D721Med (cell line): ENCODE measurements around the gene ALPP.
"Not testable (repeated sequence)": the region's sequence is repeated elsewhere in the genome, so short reads cannot be mapped to it uniquely, and the experiment has no call there.

Experiments
- DNase-seq: peaks from one replicate; pipeline ENCODE4 v3.0.0; 2011; ENCODE audit warnings: low spot score; ENCODE audit not compliant: insufficient read length
- FAIRE-seq: peaks from 2 replicates; lab custom pipeline; 2011; peaks lifted over from hg19 to GRCh38; lab: Jason Lieb, UNC
- TF ChIP-seq, protein P1 (sequence below): IDR thresholded peaks from 2 replicates; pipeline ENCODE4 v1.5.1; 2012; ENCODE audit warnings: mild to moderate bottlenecking, control low read depth; ENCODE audit not compliant: insufficient read depth; ENCODE audit errors: missing control alignments

The ALPP gene

GRCh38 chr2:232377319-232377718 is 1.2 kb upstream of the ALPP start:
- FAIRE-seq (no peak), DNase-seq (no peak)
- TF ChIP-seq, protein P1, sequence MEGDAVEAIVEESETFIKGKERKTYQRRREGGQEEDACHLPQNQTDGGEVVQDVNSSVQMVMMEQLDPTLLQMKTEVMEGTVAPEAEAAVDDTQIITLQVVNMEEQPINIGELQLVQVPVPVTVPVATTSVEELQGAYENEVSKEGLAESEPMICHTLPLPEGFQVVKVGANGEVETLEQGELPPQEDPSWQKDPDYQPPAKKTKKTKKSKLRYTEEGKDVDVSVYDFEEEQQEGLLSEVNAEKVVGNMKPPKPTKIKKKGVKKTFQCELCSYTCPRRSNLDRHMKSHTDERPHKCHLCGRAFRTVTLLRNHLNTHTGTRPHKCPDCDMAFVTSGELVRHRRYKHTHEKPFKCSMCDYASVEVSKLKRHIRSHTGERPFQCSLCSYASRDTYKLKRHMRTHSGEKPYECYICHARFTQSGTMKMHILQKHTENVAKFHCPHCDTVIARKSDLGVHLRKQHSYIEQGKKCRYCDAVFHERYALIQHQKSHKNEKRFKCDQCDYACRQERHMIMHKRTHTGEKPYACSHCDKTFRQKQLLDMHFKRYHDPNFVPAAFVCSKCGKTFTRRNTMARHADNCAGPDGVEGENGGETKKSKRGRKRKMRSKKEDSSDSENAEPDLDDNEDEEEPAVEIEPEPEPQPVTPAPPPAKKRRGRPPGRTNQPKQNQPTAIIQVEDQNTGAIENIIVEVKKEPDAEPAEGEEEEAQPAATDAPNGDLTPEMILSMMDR = no peak

DNA sequence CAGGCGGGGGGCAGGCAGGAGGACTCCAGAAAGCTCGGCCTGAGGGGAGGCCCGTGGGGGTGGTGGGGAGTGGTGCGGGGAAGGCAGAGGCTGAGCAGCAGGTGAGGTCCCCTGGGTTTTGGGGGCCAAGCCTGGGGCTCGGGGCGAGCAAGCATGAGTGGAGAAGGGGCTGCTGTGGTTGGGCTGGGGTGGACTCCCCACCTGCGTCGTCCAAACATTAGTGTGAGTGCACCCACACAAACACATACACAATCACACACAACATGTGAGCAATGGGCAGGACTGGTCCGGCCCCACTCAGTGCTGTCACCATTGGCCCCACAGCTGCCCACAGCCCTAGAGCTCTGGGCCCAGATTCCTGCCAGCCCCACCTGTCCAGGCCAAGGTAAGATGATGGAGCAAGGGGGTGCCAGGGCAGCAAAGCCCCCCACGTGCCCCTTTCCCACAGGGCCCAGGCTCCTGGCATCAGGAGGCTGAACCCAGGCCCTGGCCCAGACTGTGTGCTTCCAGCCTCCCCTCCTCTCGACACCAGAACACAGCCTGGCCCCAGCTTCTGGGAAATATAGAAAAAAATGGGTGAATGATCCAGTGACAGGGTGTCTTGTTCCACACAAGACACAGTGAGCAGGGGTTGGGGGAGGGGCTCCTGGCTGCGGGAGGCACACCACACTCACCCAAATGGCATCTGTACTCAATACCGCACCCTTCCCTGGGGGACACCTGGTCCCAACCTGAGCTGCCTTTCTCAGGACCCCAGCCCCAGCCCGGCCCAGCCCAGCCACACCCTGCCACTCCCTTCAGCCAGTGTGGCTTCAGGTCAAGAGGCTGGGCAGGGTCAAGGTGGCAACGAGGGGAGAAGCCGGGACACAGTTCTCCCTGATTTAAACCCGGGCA is 463 bp upstream of the ALPP start:
- TF ChIP-seq, protein P1 = no peak
- FAIRE-seq (no peak), DNase-seq (no peak)

- FAIRE-seq = not testable (repeated sequence)
Measured at GRCh38 chr2:232379610-232380590, 1.3 kb downstream of the ALPP start.

GRCh38 chr2:232381204-232382031 is 2.9 kb downstream of the ALPP start:
- FAIRE-seq, DNase-seq: not testable (repeated sequence)

More at GRCh38 chr2:232379610-232380590, 1.3 kb downstream of the ALPP start:
- DNase-seq = not testable (repeated sequence)

- DNase-seq (no peak), FAIRE-seq (no peak)
- TF ChIP-seq, protein P1 = no peak
Measured at GRCh38 chr2:232382331-232383225, 4.0 kb downstream of the ALPP start.

GRCh38 chr2:232384466-232384865 is 5.9 kb downstream of the ALPP start:
- DNase-seq (no peak), FAIRE-seq (no peak)
- TF ChIP-seq, protein P1 = no peak

GRCh38 chr2:232385058-232385457 is 6.5 kb downstream of the ALPP start:
- not testable (repeated sequence) for FAIRE-seq, DNase-seq
